ENCODE results near the gene DLGAP4.

- TF ChIP-seq CTCF (conservative IDR thresholded peaks at IDR 0.05 in 1 of 2, IDR thresholded peaks at IDR 0.05 in 1 of 2; ENCODE audit: extremely low read depth in 1 of 2, insufficient read depth in 1 of 2, low read depth in 1 of 2, low read length in 2 of 2) (no peak), EZH2 (IDR thresholded peaks at IDR 0.05; ENCODE audit: borderline replicate concordance, low read length) (no peak)
These were observed 133.6 kb downstream of the DLGAP4 start for GRCh38 chr20:36439731-36440072.
